ENCODE data around the gene SET.
A peak's percentile ranks its signal among the peaks of the same experiment; 100 is the strongest.

The SET gene

GRCh38 chr9:128723866-128724743, 35.1 kb downstream of the SET start, which contains the start of gene ZDHHC12:
ZDHHC12 (minus strand) TSS chr9:128724127; CDS start chr9:128724093, 34 bp downstream.
- Histone ChIP-seq H3K4me3 (ENCODE audit: low read length) (peak within 1 kb of the TSS; percentile 78), H3K36me3 (ENCODE audit: insufficient read depth, low read length) (peaks cover 18% of the 10 kb centered on the region), H3K4me1 (ENCODE audit: insufficient read depth, low read length) (peaks cover 2% of the 10 kb centered on the region; the same call in 1 of the 2 replicates), H3K9me3 (ENCODE audit: insufficient read depth, low read depth, low read length) (no peaks in the 10 kb centered on the region), H3K9ac (ENCODE audit: low read depth, low read length) (peak within 1 kb of the TSS; percentile 80), H3K27ac (ENCODE audit: low read depth, low read length) (peak within 1 kb of the TSS; percentile 56; the same call in 1 of the 2 replicates), H3K27me3 (ENCODE audit: insufficient read depth, low read length) (no peaks in the 10 kb centered on the region)
- 2% methylated on average over 68 of the region's 68 CpGs for WGBS

DNA sequence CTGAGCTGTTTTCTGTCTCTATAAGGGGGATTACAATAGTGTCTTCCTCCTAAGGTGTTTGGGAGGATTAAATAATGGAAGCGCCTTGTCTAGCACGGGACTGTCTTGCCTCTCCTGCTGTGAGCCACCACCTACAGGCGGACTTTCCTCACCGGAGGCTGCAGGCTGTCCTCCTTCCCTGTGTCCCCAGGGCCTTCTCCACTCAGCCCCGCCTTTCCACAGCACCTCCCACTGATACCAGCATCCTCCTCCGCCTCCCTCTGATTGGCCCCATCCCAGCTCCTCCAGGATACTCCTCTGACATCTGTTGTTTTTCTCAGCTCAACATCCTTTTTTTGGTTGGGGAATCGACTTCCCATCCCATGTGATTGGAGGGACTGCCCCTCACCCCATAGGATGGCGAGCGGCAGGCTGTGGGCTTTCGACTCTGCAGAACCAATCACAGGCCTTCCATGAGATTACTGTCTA, 35.8 kb downstream of the SET start:
- no peaks in the 10 kb centered on the region for H3K27me3 ChIP-seq (ENCODE audit: insufficient read depth, low read length)
- no peak overlapping the region for H3K9ac ChIP-seq (ENCODE audit: low read depth, low read length)
- H3K4me1 ChIP-seq (ENCODE audit: insufficient read depth, low read length), result peaks cover 2% of the 10 kb centered on the region; the same call in 1 of the 2 replicates
- H3K27ac ChIP-seq (ENCODE audit: low read depth, low read length), result peak overlapping the region; percentile 56; the same call in 1 of the 2 replicates
- H3K36me3 ChIP-seq (ENCODE audit: insufficient read depth, low read length), result peaks cover 14% of the 10 kb centered on the region
- H3K4me3 ChIP-seq (ENCODE audit: low read length), result peak overlapping the region; percentile 78
- no peaks in the 10 kb centered on the region for H3K9me3 ChIP-seq (ENCODE audit: insufficient read depth, low read depth, low read length)
- 26% methylated on average over 10 of the region's 10 CpGs for WGBS

DNA sequence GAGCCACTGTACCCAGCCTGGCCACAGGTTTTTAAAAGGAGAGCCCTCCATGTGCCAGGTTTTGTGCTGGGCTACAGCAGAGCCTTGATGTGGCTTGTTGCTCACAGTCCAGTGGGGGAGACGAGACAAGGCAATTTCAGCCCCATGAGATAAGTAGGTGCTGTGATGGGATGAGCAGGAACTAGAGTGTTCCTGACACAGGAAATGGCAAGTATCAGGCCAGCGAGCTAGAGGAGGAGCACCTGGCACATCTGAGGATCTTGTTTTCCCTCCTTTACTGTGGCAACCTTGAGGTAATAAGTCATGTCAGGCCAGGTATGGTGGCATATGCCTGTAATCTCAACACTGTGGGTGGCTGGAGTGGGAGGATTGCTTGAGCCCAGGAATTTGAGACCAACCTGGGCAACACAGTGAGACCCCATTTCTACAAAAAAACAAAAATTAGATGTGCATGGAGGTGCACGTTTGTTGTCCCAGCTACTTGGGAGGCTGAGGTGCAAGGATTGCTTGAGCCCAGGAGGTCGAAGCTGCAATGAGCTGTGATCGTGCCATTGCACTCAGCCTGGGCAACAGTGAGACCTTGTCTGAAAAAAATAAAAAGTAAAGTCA, 38.7 kb downstream of the SET start:
- no peaks in the 10 kb centered on the region for H3K9me3 ChIP-seq (ENCODE audit: insufficient read depth, low read depth, low read length)
- 93% methylated on average over 5 of the region's 5 CpGs for WGBS
- H3K27me3 ChIP-seq (ENCODE audit: insufficient read depth, low read length), result no peaks in the 10 kb centered on the region
- H3K4me3 ChIP-seq (ENCODE audit: low read length), result no peak overlapping the region
- H3K9ac ChIP-seq (ENCODE audit: low read depth, low read length), result no peak overlapping the region
- H3K4me1 ChIP-seq (ENCODE audit: insufficient read depth, low read length), result peaks cover 2% of the 10 kb centered on the region; the same call in 1 of the 2 replicates
- no peak overlapping the region for H3K27ac ChIP-seq (ENCODE audit: low read depth, low read length)
- H3K36me3 ChIP-seq (ENCODE audit: insufficient read depth, low read length), result peaks cover 4% of the 10 kb centered on the region; the same call in 1 of the 2 replicates

GRCh38 chr9:128728298-128728697, 39.3 kb downstream of the SET start:
- peaks cover 2% of the 10 kb centered on the region; the same call in 1 of the 2 replicates for H3K4me1 ChIP-seq (ENCODE audit: insufficient read depth, low read length)
- no peaks in the 10 kb centered on the region for H3K9me3 ChIP-seq (ENCODE audit: insufficient read depth, low read depth, low read length)
- H3K9ac ChIP-seq (ENCODE audit: low read depth, low read length), result no peak overlapping the region
- H3K27ac ChIP-seq (ENCODE audit: low read depth, low read length), result no peak overlapping the region
- no peak overlapping the region for H3K4me3 ChIP-seq (ENCODE audit: low read length)
- H3K27me3 ChIP-seq (ENCODE audit: insufficient read depth, low read length), result no peaks in the 10 kb centered on the region
- WGBS, result 88% methylated on average over 7 of the region's 7 CpGs
- peaks cover 4% of the 10 kb centered on the region; the same call in 1 of the 2 replicates for H3K36me3 ChIP-seq (ENCODE audit: insufficient read depth, low read length)

DNA sequence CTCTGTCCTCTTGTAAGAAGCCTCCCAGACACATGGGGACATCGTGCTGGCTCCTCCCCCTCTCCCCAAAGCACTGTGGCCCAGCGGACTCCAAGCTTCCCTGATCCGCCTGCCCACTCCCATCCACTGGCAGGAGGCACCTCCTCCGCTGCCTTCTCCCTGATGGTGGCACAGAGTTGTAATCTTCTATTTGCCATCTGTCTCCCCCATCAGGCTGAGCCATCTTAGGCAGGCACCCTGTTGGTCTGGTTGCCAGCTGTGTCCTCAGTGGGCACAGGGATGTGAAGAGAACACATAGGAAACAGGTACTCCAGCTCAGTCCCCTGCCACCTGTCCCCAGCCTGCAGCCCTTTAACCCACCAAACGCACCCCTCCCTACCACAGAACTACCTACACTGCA, 40.3 kb downstream of the SET start:
- Histone ChIP-seq H3K36me3 (ENCODE audit: insufficient read depth, low read length) (peaks cover 4% of the 10 kb centered on the region; the same call in 1 of the 2 replicates), H3K27ac (ENCODE audit: low read depth, low read length) (no peak overlapping the region), H3K27me3 (ENCODE audit: insufficient read depth, low read length) (no peaks in the 10 kb centered on the region), H3K9ac (ENCODE audit: low read depth, low read length) (no peak overlapping the region), H3K4me3 (ENCODE audit: low read length) (no peak overlapping the region), H3K4me1 (ENCODE audit: insufficient read depth, low read length) (peaks cover 2% of the 10 kb centered on the region; the same call in 1 of the 2 replicates), H3K9me3 (ENCODE audit: insufficient read depth, low read depth, low read length) (no peaks in the 10 kb centered on the region)
- WGBS, result 77% methylated on average over 5 of the region's 5 CpGs

GRCh38 chr9:128729766-128730517, 40.9 kb downstream of the SET start:
- WGBS, result 92% methylated on average over 27 of the region's 27 CpGs
- Histone ChIP-seq H3K9ac (ENCODE audit: low read depth, low read length) (peak overlapping the region; percentile 0; the same call in 1 of the 2 replicates), H3K27ac (ENCODE audit: low read depth, low read length) (no peak overlapping the region)

DNA sequence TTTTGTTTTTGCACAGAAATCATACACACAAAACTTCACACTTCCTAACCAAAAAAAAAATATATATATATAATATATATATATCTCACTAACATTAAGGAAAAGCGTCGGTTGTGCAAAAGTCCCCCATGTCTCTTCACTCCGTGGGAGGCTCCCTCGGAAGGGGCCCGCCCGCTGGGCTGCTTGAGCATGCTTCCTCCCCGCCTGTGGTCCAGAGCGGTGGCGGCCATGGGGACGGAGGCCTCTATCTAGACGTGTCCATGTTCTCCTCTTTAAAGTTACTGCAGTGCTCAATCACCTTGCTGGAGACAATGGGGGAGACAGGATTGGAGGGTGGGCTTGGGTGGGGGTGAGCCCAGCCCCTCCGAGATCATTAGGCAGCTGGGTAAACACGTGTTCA, 42.1 kb downstream of the SET start:
- no peak overlapping the region for H3K4me3 ChIP-seq (ENCODE audit: low read length)
- H3K4me1 ChIP-seq (ENCODE audit: insufficient read depth, low read length), result no peaks in the 10 kb centered on the region
- peaks cover 13% of the 10 kb centered on the region; the same call in 1 of the 2 replicates for H3K36me3 ChIP-seq (ENCODE audit: insufficient read depth, low read length)
- no peak overlapping the region for H3K9ac ChIP-seq (ENCODE audit: low read depth, low read length)
- WGBS, result 92% methylated on average over 13 of the region's 13 CpGs
- no peak overlapping the region for H3K27ac ChIP-seq (ENCODE audit: low read depth, low read length)
- H3K9me3 ChIP-seq (ENCODE audit: insufficient read depth, low read depth, low read length), result no peaks in the 10 kb centered on the region
- H3K27me3 ChIP-seq (ENCODE audit: insufficient read depth, low read length), result no peaks in the 10 kb centered on the region

More at GRCh38 chr9:128729766-128730517, 40.9 kb downstream of the SET start:
- Histone ChIP-seq H3K27me3 (ENCODE audit: insufficient read depth, low read length) (no peaks in the 10 kb centered on the region), H3K4me1 (ENCODE audit: insufficient read depth, low read length) (peaks cover 2% of the 10 kb centered on the region; the same call in 1 of the 2 replicates), H3K36me3 (ENCODE audit: insufficient read depth, low read length) (peaks cover 11% of the 10 kb centered on the region; the same call in 1 of the 2 replicates), H3K4me3 (ENCODE audit: low read length) (no peak overlapping the region), H3K9me3 (ENCODE audit: insufficient read depth, low read depth, low read length) (no peaks in the 10 kb centered on the region)

GRCh38 chr9:128731691-128732090, 42.7 kb downstream of the SET start:
- H3K9me3 ChIP-seq (ENCODE audit: insufficient read depth, low read depth, low read length), result no peaks in the 10 kb centered on the region
- WGBS, result 85% methylated on average over 9 of the region's 9 CpGs

DNA sequence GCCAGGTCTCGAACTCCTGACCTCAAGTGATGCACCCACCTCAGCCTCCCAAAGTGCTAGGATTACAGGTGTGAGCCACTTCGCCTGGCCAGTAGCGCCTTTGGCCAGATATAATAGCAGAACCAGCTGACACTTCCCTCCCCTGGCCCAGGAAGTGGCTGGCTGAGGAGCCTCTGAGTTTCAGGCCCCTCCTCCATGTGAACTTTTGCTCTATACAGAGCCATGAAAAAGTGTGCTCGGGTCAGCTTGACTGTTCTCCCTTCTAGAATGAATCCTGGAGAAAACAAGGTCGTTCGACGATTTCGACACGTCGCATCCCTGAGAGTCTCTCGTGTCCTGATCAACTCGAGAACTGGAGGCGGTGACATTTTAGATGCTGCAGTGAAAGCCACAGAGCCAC, 43.6 kb downstream of the SET start:
- whole genome bisulfite sequencing, result 94% methylated on average over 13 of the region's 13 CpGs
- H3K27ac ChIP-seq (ENCODE audit: low read depth, low read length), result no peak overlapping the region
- H3K9ac ChIP-seq (ENCODE audit: low read depth, low read length), result no peak overlapping the region
- no peaks in the 10 kb centered on the region for H3K4me1 ChIP-seq (ENCODE audit: insufficient read depth, low read length)
- no peak overlapping the region for H3K4me3 ChIP-seq (ENCODE audit: low read length)
- no peaks in the 10 kb centered on the region for H3K9me3 ChIP-seq (ENCODE audit: insufficient read depth, low read depth, low read length)
- peaks cover 13% of the 10 kb centered on the region; the same call in 1 of the 2 replicates for H3K36me3 ChIP-seq (ENCODE audit: insufficient read depth, low read length)
- H3K27me3 ChIP-seq (ENCODE audit: insufficient read depth, low read length), result no peaks in the 10 kb centered on the region

More at GRCh38 chr9:128731691-128732090, 42.7 kb downstream of the SET start:
- Histone ChIP-seq H3K36me3 (ENCODE audit: insufficient read depth, low read length) (peaks cover 13% of the 10 kb centered on the region; the same call in 1 of the 2 replicates), H3K27ac (ENCODE audit: low read depth, low read length) (no peak overlapping the region), H3K27me3 (ENCODE audit: insufficient read depth, low read length) (no peaks in the 10 kb centered on the region), H3K4me1 (ENCODE audit: insufficient read depth, low read length) (no peaks in the 10 kb centered on the region), H3K9ac (ENCODE audit: low read depth, low read length) (no peak overlapping the region), H3K4me3 (ENCODE audit: low read length) (no peak overlapping the region)

DNA sequence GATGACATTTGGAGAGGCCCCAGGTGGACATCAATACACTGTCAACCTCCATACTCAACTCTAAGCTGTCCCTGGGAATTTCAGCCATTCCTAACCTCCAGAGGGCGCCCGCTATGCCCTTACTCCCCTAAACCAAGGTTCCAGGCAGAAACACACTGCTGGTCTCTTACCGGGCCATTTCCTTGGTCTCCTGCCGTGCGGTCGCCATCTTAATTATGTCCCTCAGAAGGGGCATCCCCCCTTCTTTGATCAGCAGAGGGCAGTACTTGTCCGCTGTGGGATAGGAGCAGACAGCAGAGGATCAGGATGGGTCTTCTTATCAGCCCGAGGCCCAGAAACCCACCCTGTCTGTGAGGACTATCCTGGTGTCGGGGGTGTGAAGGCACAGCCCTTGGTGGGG, 44.2 kb downstream of the SET start:
- H3K9ac ChIP-seq (ENCODE audit: low read depth, low read length), result no peak overlapping the region
- no peaks in the 10 kb centered on the region for H3K4me1 ChIP-seq (ENCODE audit: insufficient read depth, low read length)
- H3K27me3 ChIP-seq (ENCODE audit: insufficient read depth, low read length), result no peaks in the 10 kb centered on the region
- peaks cover 13% of the 10 kb centered on the region; the same call in 1 of the 2 replicates for H3K36me3 ChIP-seq (ENCODE audit: insufficient read depth, low read length)
- 12% methylated on average over 9 of the region's 9 CpGs for WGBS
- no peak overlapping the region for H3K4me3 ChIP-seq (ENCODE audit: low read length)
- H3K27ac ChIP-seq (ENCODE audit: low read depth, low read length), result no peak overlapping the region
- H3K9me3 ChIP-seq (ENCODE audit: insufficient read depth, low read depth, low read length), result no peaks in the 10 kb centered on the region

Data from HUES64 (cell line).